Measurements from ENCODE around the gene EFCAB14.

DNA sequence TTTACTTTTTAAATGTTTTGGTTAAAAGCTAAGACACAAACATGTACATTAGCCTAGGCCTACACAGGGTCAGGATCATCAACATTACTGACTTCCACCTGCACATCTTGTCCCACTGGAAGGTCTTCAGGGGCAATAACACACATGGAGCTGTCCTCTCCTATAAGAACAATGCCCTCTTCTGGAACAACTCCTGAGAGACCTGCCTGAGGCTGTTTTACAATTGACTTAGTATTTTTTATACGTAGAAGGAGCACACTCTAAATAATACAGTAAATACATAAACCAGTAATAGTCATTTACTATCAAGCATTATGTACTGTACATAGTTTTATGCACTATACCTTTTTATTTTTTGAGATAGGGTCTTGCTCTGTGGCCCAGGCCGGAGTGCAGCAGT, 88.2 kb downstream of the EFCAB14 start:
- TF ChIP-seq ZNF274 (IDR thresholded peaks at IDR 0.05; ENCODE audit: borderline replicate concordance, low read depth, low read length) (no peak), SIN3B (IDR thresholded peaks at IDR 0.05; ENCODE audit: low read depth) (no peak)

All from K562 (cell line).